HUDEP-2 (cell line): ENCODE data around the gene KIF24.
A peak's percentile ranks its signal among the peaks of the same experiment; 100 is the strongest.
"Not testable (repeated sequence)": the region's sequence is repeated elsewhere in the genome, so short reads cannot be mapped to it uniquely, and the experiment has no call there.

Experiments used
- DNase-seq, 76 experiments: peaks; one replicate each; lab custom pipeline; 2025; ENCODE audit not compliant: unreplicated experiment in 76 of 76; lab: John Stamatoyannopoulos, UW

The KIF24 gene

DNA sequence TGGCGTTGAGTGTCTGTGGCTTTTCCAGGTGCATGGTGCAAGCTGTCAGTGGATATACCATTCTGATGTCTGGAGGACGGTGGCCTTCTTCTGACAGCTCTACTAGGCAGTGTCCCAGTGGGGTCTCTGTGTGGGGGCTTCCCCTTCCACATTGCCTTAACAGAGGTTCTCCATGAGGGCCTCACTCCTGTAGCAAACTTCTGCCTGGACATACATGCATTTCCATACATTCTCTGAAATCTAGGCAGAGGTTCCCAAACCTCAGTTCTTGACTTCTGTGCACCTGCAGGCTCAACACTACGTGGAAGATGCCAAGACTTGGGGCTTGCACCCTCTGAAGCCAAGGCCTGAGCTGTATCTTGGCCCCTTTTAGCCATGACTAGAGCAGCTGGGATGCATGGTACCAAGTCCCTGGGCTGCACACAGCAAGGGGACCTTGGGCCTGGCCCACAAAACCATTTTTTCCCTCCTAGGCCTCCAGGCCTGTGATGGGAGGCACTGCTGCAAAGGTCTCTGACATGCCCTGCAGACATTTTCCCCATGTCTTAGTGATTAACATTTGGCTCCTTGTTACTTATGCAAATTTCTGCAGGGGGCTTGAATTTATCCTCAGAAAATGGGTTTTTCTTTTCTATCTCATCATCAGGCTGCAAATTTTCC, 38.8 kb upstream of the KIF24 start:
- DNase-seq: not testable (repeated sequence)

DNA sequence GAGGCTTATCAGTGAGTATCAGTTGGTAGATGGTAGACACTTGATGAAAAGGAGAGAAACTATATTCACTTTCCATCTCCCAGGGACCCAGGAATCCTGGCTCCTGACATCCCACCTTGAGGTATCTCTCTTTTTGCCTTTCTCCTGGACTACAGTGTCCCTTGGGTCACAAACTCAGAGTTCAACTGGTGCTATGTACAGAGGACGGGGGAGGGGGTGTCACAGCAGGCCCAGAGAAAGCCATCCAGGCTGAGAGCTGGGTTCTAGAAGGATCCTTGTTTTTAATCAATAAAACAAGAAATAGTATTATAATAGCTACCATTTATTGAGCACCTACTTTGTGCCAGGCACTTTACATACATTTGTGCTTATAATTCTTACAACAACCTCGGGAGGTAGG, 37.3 kb upstream of the KIF24 start:
- no peak for DNase-seq

- no peak for DNase-seq
Measured at GRCh38 chr9:34365282-34365681, 36.2 kb upstream of the KIF24 start.

DNA sequence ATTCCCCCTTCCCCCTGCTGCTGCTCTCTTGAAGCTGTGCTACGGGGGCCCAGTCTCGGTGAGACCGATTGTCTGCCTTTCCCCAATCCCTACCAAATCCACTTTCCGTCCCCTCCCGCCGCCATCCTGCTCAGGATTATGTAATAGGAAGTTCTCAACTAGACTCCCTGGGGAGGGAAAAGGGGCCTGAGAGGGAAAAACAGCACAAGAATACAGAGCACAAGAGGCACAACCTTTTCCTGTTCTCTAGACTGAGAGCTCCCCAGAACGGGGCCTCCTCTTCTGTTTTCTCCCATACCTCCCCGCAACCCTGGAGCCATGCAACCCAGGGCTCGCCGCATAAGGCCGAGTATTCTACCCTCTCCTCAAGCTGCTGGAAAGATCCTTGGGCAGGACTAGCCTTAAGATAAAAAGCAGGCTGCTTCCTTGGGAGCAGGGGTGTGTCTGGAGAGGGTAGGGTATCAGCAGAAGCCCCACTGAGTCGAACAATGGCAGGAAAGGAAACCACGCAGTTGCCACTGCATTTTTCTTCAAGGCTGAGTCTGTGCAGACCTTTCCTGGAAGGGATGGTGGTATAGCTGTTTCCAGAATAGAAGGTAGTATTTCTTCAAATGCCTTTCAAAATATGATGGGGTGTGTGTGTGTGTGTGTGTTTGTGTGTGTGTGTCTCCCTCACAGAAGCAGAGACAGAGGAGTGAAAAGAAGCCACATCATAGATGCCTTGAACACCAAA, 34.7 kb upstream of the KIF24 start:
- no peak for DNase-seq

- DNase-seq: no peak
Measured at GRCh38 chr9:34362614-34363214, 33.6 kb upstream of the KIF24 start.

- not testable (repeated sequence) for DNase-seq
Measured at GRCh38 chr9:34352957-34353356, 23.9 kb upstream of the KIF24 start.

DNA sequence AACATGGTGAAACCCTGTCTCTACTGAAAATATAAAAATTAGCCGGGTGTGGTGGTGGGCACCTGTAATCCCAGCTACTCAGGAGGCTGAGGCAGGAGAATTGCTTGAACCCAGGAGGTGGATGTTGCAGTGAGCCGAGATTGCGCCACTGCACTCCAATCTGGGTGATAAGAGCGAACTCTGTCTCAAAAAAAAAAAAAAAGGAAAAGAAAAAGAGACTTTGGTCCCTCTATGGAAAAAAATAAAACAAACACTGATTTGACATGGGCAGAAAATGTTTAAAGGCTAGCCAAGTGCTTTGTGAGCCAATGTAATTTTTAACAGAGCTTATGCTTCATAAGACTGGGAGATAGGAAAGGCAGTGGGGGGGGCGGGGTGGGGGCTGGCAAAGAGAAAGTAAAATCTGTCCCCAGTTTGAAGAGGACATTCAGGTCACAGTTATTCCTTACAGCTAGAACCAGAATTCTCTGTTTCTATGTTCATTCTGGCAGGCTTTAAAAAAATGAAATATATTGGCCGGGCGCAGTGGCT, 23.1 kb upstream of the KIF24 start:
- DNase-seq: not testable (repeated sequence)

GRCh38 chr9:34349324-34349723, 20.3 kb upstream of the KIF24 start:
- no peak for DNase-seq

- no peak for DNase-seq
Measured at GRCh38 chr9:34347800-34348158, 18.7 kb upstream of the KIF24 start.

GRCh38 chr9:34346873-34347799, 18.1 kb upstream of the KIF24 start:
- DNase-seq: no peak

DNA sequence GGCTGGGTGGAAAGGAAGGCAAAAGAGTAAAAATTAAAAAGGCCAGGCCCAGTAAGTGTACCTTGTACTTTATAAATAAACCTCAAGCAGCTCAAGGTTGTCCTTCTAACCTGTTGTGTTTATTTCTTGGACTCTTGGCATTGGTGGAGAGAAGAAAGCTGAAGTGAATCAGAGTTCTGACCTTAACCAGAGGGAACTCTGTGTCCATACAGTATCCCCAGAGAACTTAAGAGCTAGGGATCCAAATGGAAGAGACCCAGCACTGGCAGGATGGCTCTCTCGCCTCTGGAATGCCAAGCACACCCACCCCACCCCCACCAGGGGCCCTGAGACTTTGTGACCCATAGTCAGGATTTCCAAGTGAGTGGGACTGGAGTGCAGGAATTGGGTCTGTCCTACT, 14.5 kb upstream of the KIF24 start:
- no peak for DNase-seq

DNA sequence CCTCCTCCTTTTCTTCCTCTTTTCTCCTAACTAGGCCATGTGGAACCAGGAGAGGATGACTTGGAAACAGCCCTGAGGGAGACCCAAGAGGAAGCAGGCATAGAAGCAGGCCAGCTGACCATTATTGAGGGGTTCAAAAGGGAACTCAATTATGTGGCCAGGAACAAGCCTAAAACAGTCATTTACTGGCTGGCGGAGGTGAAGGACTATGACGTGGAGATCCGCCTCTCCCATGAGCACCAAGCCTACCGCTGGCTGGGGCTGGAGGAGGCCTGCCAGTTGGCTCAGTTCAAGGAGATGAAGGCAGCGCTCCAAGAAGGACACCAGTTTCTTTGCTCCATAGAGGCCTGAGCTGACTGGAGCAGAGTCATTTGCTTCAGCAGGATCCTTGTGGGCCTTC, 14.0 kb upstream of the KIF24 start:
- no peak for DNase-seq

DNA sequence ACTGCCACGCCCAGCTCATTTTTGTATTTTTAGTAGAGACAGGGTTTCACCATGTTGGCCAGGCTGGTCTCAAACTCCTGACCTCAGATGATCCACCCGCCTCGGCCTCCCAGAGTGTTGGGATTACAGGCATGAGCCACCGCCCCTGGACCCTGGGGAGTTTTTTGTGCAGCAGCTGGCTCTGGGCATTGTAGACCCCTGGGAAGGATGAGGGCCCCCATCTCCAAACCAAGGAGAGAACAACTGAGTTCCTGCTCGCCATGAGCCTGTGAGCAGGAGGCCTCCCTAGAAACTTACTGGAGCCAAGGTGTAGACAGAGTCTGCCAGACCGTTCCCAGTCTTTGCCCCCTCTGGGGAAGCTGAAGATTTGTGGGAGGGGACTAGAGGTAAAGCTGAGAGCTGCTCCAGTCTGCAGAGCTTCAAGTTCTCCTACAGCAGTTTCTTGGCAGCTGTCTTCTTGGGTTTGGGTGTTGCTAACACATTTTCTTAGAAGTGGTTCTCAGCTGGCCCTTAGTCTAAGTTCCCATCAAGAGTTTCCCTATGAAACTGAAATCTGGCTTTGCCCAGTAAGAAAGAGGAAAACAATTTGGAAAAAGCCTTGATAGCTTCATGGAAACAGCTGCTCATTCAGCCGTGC, 12.7 kb upstream of the KIF24 start:
- no peak for DNase-seq

DNA sequence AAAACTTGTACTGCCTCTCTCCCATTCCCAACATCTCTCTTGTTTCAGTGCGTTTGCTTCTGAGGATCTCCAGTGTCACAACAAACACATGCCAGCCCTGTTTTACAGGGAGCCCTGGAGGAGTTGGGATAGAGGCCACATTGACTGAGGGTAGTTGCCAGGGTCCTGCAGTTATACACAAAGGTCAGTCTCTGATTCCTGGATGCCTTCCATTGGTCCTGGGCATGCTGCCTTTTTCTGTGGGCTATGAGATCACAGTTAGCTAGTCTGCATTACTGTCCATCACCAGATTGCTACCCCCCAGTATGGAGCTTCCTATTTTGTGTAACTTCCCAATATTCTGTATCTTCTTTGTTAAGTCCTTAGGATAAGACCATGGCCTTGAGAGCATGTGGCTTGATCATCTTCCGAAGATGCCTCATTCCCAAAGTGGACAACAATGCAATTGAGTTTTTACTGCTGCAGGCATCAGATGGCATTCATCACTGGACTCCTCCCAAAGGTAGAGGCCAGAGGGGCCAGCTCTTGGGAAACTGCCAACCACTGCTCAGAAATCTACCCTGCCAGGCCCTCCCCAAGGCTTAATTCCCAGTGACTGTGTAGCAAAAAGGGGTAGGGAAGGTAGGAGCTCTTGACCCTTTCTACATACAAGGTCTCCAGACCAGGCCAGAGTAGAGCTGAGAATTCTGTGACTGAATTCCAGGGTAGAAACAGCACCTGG, 9.8 kb upstream of the KIF24 start:
- DNase-seq: no peak

DNA sequence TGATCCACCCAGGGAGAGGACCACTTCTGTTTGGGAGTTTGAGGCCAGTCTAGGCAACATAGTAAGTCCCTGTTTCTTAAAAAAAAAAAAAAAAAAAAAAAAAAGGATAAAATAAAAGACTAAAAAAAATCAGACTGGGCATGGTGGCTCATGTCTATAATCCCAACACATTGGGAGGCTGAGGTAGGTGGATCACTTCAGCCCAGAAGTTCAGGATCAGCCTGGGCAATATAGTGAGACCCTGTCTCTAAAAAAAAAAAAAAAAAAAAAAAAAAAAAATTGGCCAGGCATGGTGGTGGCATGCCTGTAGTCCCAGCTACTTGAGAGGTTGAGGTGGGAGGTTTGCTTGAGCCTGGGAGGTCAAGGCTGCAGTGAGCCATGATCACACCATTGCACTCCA, 9.0 kb upstream of the KIF24 start:
- DNase-seq: not testable (repeated sequence)

DNA sequence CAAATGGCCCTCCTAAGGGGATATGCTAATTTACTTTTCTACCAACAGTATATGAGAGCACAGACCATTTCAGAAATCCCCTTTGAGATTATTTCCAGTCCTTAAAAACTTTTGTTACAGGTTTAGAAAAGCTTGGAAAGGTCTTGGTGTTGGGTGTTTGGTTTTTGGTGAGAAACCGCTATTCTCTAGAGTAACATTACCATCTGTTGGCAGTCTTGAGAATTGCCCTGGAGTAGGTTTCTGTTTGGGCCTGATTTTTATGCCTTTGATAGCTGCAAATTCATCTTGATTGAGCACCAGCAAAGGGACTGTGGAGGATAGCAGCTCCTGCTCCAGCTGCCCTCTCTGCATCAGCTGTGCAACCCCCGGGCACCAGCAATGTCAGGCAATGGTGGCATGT, 8.3 kb upstream of the KIF24 start:
- DNase-seq: peak in 1 of 76 experiments; percentile 2

DNA sequence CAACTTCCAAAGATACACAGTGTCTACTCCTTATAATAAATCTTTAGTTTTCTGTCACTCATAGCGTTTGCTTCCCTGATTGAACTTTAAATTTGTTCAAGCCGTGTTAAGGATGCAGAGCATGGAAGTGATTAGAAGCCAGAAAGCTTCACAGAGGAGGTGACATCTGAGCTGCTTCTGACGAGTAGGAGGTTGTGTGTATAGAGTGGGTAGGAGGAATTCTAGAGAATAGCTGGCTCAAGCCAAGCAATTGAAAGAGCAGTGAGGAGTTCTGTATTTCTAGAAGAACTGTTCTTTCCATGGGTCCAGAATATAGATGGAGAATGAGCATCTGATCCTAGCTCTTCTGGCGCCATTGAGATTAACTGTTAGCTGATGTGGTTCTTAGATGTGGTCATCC, 6.3 kb upstream of the KIF24 start:
- no peak for DNase-seq

GRCh38 chr9:34334916-34335315, 5.8 kb upstream of the KIF24 start:
- no peak for DNase-seq

GRCh38 chr9:34334337-34334824, 5.3 kb upstream of the KIF24 start:
- no peak for DNase-seq

DNA sequence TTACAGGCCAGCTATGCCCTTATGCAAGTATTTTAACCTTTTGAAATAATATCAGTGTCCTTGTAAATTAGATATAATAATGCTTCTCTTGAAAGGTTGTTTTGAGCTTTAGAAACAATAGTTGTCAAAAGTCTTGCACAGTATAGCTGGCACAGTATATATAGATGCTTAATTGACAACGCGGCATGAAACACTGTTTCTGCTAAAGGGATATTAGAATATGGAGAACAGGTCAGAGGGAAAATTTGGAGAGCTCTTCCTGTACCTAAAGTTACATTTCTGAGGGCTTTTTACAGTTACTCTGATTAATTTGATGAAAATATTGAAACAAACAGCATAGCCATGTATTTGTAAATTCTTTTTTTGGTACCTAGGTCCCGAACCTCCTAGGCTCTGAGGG, 4.8 kb upstream of the KIF24 start:
- DNase-seq: no peak
